WTC11 (cell line): Measurements from ENCODE around the gene ZBTB20. TPM values are rescaled to one million over a fixed set of nuclear protein-coding genes. Genes with fewer than 3 reads are reported as not detected.

ENCODE experiments used
- ATAC-seq: fragments of 200-7000 bp; cut with Tn5 transposase; 2 replicates; pipeline ENCODE4 v1.10.0; 2021; ENCODE audit warnings: mild to moderate bottlenecking, moderate library complexity
- CTCF ChIA-PET: fragments of 300-600 bp; sonication (Branson Sonifier 250); formaldehyde crosslinking; loops from one replicate; lab custom pipeline; 2021; ENCODE audit warnings: antibody characterized with exemption; lab: Charles Lee
- POLR2A ChIA-PET: fragments of 350-600 bp; sonication (Branson Sonifier 250); formaldehyde crosslinking; loops from one replicate; lab custom pipeline; 2021; ENCODE audit warnings: antibody characterized with exemption; lab: Charles Lee
- DNase-seq: peaks from one replicate; pipeline ENCODE4 v3.0.0; 2021; ENCODE audit warnings: low spot score
- H3K27ac Mint-ChIP-seq: 2 replicates; pipeline ENCODE4 v1.8.0; 2021; ENCODE audit warnings: mixed read lengths
- H3K27me3 Mint-ChIP-seq: 2 replicates; pipeline ENCODE4 v1.8.0; 2021; ENCODE audit warnings: low read depth, mild to moderate bottlenecking, moderate library complexity, mixed read lengths
- H3K36me3 Mint-ChIP-seq: 2 replicates; pipeline ENCODE4 v1.8.0; 2021; ENCODE audit warnings: mixed read lengths
- H3K4me1 Mint-ChIP-seq: 2 replicates; pipeline ENCODE4 v1.8.0; 2022; ENCODE audit warnings: mixed read lengths
- H3K4me3 Mint-ChIP-seq: 2 replicates; pipeline ENCODE4 v1.8.0; 2021; ENCODE audit warnings: mild to moderate bottlenecking, moderate library complexity, mixed read lengths
- H3K9me3 Mint-ChIP-seq: 2 replicates; pipeline ENCODE4 v1.8.0; 2021; ENCODE audit warnings: mixed read lengths
- AR ChIP-seq: fragments of 250-450 bp; sonication (Bioruptor Pico); IDR thresholded peaks from 2 replicates; pipeline ENCODE4 v1.9.0; 2021; ENCODE audit warnings: mild to moderate bottlenecking
- CTCF ChIP-seq: fragments of 200-600 bp; IDR thresholded peaks from 2 replicates; pipeline ENCODE4 v1.8.0; 2022; ENCODE audit warnings: antibody characterized with exemption
- E2F4 ChIP-seq: sonication (generic); formaldehyde crosslinking; IDR thresholded peaks from 2 replicates; pipeline ENCODE4 v1.8.1; 2022; ENCODE audit warnings: low read depth, mild to moderate bottlenecking, moderate library complexity, missing genetic modification reagents, borderline replicate concordance
- FOXJ3 ChIP-seq: sonication (generic); formaldehyde crosslinking; IDR thresholded peaks from 2 replicates; pipeline ENCODE4 v1.9.0; 2021; ENCODE audit warnings: missing genetic modification reagents, mild to moderate bottlenecking, borderline replicate concordance
- FOXK1 ChIP-seq: sonication (generic); formaldehyde crosslinking; IDR thresholded peaks from 2 replicates; pipeline ENCODE4 v1.8.0; 2022; ENCODE audit warnings: mild to moderate bottlenecking, moderate library complexity, missing genetic modification reagents
- GRHL2 ChIP-seq: fragments of 250-450 bp; sonication (Bioruptor Pico); IDR thresholded peaks from 2 replicates; pipeline ENCODE4 v1.8.0; 2022; ENCODE audit warnings: mild to moderate bottlenecking, moderate library complexity; ENCODE audit not compliant: insufficient replicate concordance, severe bottlenecking
- JAZF1 ChIP-seq: fragments of 250-450 bp; sonication (Bioruptor Pico); IDR thresholded peaks from 2 replicates; pipeline ENCODE4 v1.9.0; 2021; ENCODE audit warnings: moderate library complexity, mild to moderate bottlenecking, inconsistent platforms
- KAT7 ChIP-seq: sonication (generic); formaldehyde crosslinking; IDR thresholded peaks from 2 replicates; pipeline ENCODE4 v1.8.1; 2023; ENCODE audit warnings: missing genetic modification reagents, mild to moderate bottlenecking, borderline replicate concordance
- MYBL2 ChIP-seq: sonication (generic); formaldehyde crosslinking; IDR thresholded peaks from 2 replicates; pipeline ENCODE4 v1.8.1; 2023; ENCODE audit warnings: mild to moderate bottlenecking, moderate library complexity, missing genetic modification reagents
- NFE2L1 ChIP-seq: sonication (generic); formaldehyde crosslinking; IDR thresholded peaks from 2 replicates; pipeline ENCODE4 v1.8.1; 2023; ENCODE audit warnings: missing genetic modification reagents
- NFYB ChIP-seq: sonication (generic); formaldehyde crosslinking; conservative IDR thresholded peaks from 2 replicates; pipeline ENCODE4 v1.8.0; 2022; ENCODE audit warnings: low read depth, missing genetic modification reagents
- NR1H2 ChIP-seq: sonication (generic); formaldehyde crosslinking; IDR thresholded peaks from 2 replicates; pipeline ENCODE4 v1.9.0; 2021; ENCODE audit warnings: mild to moderate bottlenecking, moderate library complexity, missing genetic modification reagents
- SMAD4 ChIP-seq: sonication (generic); formaldehyde crosslinking; IDR thresholded peaks from 2 replicates; pipeline ENCODE4 v1.8.0; 2022; ENCODE audit warnings: mild to moderate bottlenecking, missing genetic modification reagents
- TCF7 ChIP-seq: sonication (generic); formaldehyde crosslinking; IDR thresholded peaks from 2 replicates; pipeline ENCODE4 v1.8.0; 2022; ENCODE audit warnings: mild to moderate bottlenecking, low read depth, missing genetic modification reagents, moderate library complexity
- ZBTB21 ChIP-seq: sonication (generic); formaldehyde crosslinking; IDR thresholded peaks from 2 replicates; pipeline ENCODE4 v1.8.1; 2023; ENCODE audit warnings: mild to moderate bottlenecking, missing genetic modification reagents, borderline replicate concordance
- ZNF121 ChIP-seq: sonication (generic); formaldehyde crosslinking; IDR thresholded peaks from 2 replicates; pipeline ENCODE4 v1.8.0; 2023; ENCODE audit warnings: missing genetic modification reagents
- ZNF232 ChIP-seq: sonication (generic); formaldehyde crosslinking; IDR thresholded peaks from 2 replicates; pipeline ENCODE4 v1.8.0; 2022; ENCODE audit warnings: mild to moderate bottlenecking, missing genetic modification reagents
- total RNA-seq: library from RNA; stranded (reverse); gene quantifications from 3 replicates; pipeline ENCODE4 v1.2.3, GENCODE V29; 2021
- TF ChIP-seq, protein P1 (sequence below): sonication (generic); formaldehyde crosslinking; IDR thresholded peaks from 2 replicates; pipeline ENCODE4 v1.8.1; 2023; ENCODE audit warnings: mild to moderate bottlenecking, missing genetic modification reagents
- TF ChIP-seq, protein P2 (sequence below): sonication (generic); formaldehyde crosslinking; IDR thresholded peaks from 2 replicates; pipeline ENCODE4 v1.8.1; 2023; ENCODE audit warnings: mild to moderate bottlenecking, missing genetic modification reagents, moderate library complexity
- TF ChIP-seq, protein P3 (sequence below): sonication (generic); formaldehyde crosslinking; IDR thresholded peaks from 2 replicates; pipeline ENCODE4 v1.8.0; 2022; ENCODE audit warnings: mild to moderate bottlenecking, missing genetic modification reagents
- TF ChIP-seq, protein P4 (sequence below): sonication (generic); formaldehyde crosslinking; IDR thresholded peaks from 2 replicates; pipeline ENCODE4 v1.8.1; 2023; ENCODE audit warnings: mild to moderate bottlenecking, missing genetic modification reagents, moderate library complexity
- TF ChIP-seq, protein P5 (sequence below): sonication (generic); formaldehyde crosslinking; IDR thresholded peaks from 2 replicates; pipeline ENCODE4 v1.8.0; 2023; ENCODE audit warnings: mild to moderate bottlenecking, missing genetic modification reagents

Gene ZBTB20
- total RNA-seq, 1 experiment from 2014 or later: 1.5 TPM

DNA sequence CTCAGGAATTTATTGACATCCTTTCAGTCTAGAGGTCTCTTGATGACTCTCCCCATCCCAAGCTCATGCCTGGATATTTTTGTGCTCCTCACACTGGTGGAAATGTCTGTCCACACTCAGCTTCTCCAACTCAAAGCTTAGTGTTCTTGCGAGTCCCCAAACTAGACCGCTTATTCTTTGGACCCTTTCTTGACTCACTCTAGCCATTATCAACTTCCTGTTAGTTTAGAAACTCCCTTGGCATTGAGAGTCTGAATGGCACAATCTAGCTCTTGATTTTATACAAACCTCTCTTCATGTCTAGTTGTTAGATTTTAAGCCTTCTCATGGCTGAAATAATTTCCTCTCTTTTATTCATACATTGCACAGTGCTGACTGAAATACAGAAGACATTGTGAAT is 833.7 kb downstream of the ZBTB20 start:
- no peaks in the 10 kb centered on the region for H3K36me3 Mint-ChIP-seq
- TF ChIP-seq AR (CRISPR knock-in tag) (no peak), ZNF121 (CRISPR knock-in tag) (no peak), SMAD4 (no peak), FOXJ3 (CRISPR knock-in tag) (no peak), CTCF (no peak), ZBTB21 (no peak), NFYB (CRISPR knock-in tag) (no peak), GRHL2 (CRISPR knock-in tag) (no peak), E2F4 (CRISPR knock-in tag) (no peak)
- TF ChIP-seq, protein P1, sequence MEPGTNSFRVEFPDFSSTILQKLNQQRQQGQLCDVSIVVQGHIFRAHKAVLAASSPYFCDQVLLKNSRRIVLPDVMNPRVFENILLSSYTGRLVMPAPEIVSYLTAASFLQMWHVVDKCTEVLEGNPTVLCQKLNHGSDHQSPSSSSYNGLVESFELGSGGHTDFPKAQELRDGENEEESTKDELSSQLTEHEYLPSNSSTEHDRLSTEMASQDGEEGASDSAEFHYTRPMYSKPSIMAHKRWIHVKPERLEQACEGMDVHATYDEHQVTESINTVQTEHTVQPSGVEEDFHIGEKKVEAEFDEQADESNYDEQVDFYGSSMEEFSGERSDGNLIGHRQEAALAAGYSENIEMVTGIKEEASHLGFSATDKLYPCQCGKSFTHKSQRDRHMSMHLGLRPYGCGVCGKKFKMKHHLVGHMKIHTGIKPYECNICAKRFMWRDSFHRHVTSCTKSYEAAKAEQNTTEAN (CRISPR knock-in tag): no peak
- TF ChIP-seq, protein P2, sequence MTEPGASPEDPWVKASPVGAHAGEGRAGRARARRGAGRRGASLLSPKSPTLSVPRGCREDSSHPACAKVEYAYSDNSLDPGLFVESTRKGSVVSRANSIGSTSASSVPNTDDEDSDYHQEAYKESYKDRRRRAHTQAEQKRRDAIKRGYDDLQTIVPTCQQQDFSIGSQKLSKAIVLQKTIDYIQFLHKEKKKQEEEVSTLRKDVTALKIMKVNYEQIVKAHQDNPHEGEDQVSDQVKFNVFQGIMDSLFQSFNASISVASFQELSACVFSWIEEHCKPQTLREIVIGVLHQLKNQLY (CRISPR knock-in tag): no peak
- ATAC-seq (no peak), DNase-seq (no peak)
- no peaks in the 10 kb centered on the region; the same call in 1 of the 2 replicates for H3K27me3 Mint-ChIP-seq
- H3K4me1 Mint-ChIP-seq: peaks cover 10% of the 10 kb centered on the region
- H3K4me3 Mint-ChIP-seq: no peak overlapping the region
- ChIA-PET POLR2A (no interaction called here), CTCF (no interaction called here)
- no peaks in the 10 kb centered on the region for H3K9me3 Mint-ChIP-seq
- H3K27ac Mint-ChIP-seq: no peak overlapping the region

GRCh38 chr3:114310695-114311094 is 836.4 kb downstream of the ZBTB20 start:
- H3K27me3 Mint-ChIP-seq: no peaks in the 10 kb centered on the region; the same call in 1 of the 2 replicates
- H3K27ac Mint-ChIP-seq: no peak overlapping the region
- no peak overlapping the region for H3K4me3 Mint-ChIP-seq
- no peak for DNase-seq
- H3K36me3 Mint-ChIP-seq: no peaks in the 10 kb centered on the region
- H3K9me3 Mint-ChIP-seq: no peaks in the 10 kb centered on the region
- CTCF ChIA-PET: interaction anchor here (1.5 to 1.7 kb wide), 2 partner anchors 11 to 20 kb away, joined by 5 to 6 read pairs; no protein-coding TSS in a partner anchor
- POLR2A ChIA-PET: no interaction called here
- ATAC-seq: no peak
- H3K4me1 Mint-ChIP-seq: no peaks in the 10 kb centered on the region
- TF ChIP-seq NR1H2 (CRISPR knock-in tag): no peak
- TF ChIP-seq ZNF232 (CRISPR knock-in tag): no peak
- TF ChIP-seq FOXK1 (CRISPR knock-in tag): no peak
- no peak for TF ChIP-seq MYBL2 (CRISPR knock-in tag)
- no peak for TF ChIP-seq KAT7 (CRISPR knock-in tag)
- TF ChIP-seq TCF7 (CRISPR knock-in tag): no peak
- no peak for TF ChIP-seq NFYB (CRISPR knock-in tag)
- no peak for TF ChIP-seq NFE2L1 (CRISPR knock-in tag)
- TF ChIP-seq, protein P3, sequence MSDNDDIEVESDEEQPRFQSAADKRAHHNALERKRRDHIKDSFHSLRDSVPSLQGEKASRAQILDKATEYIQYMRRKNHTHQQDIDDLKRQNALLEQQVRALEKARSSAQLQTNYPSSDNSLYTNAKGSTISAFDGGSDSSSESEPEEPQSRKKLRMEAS (CRISPR knock-in tag): no peak
- TF ChIP-seq, protein P4, sequence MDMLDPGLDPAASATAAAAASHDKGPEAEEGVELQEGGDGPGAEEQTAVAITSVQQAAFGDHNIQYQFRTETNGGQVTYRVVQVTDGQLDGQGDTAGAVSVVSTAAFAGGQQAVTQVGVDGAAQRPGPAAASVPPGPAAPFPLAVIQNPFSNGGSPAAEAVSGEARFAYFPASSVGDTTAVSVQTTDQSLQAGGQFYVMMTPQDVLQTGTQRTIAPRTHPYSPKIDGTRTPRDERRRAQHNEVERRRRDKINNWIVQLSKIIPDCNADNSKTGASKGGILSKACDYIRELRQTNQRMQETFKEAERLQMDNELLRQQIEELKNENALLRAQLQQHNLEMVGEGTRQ: no peak
- TF ChIP-seq, protein P5, sequence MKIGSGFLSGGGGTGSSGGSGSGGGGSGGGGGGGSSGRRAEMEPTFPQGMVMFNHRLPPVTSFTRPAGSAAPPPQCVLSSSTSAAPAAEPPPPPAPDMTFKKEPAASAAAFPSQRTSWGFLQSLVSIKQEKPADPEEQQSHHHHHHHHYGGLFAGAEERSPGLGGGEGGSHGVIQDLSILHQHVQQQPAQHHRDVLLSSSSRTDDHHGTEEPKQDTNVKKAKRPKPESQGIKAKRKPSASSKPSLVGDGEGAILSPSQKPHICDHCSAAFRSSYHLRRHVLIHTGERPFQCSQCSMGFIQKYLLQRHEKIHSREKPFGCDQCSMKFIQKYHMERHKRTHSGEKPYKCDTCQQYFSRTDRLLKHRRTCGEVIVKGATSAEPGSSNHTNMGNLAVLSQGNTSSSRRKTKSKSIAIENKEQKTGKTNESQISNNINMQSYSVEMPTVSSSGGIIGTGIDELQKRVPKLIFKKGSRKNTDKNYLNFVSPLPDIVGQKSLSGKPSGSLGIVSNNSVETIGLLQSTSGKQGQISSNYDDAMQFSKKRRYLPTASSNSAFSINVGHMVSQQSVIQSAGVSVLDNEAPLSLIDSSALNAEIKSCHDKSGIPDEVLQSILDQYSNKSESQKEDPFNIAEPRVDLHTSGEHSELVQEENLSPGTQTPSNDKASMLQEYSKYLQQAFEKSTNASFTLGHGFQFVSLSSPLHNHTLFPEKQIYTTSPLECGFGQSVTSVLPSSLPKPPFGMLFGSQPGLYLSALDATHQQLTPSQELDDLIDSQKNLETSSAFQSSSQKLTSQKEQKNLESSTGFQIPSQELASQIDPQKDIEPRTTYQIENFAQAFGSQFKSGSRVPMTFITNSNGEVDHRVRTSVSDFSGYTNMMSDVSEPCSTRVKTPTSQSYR (CRISPR knock-in tag): no peak
- TF ChIP-seq JAZF1 (CRISPR knock-in tag): no peak
